Uterus (tissue), 4 donors: ENCODE measurements around the gene KCNMB2. TPM values are rescaled to one million over a fixed set of nuclear protein-coding genes. Genes with fewer than 3 reads are reported as not detected.

ENCODE experiments used
- DNase-seq, 2 donors: peaks; one replicate each; pipeline ENCODE4 v3.0.0-alpha.2; 2019 to 2020
- H3K27ac ChIP-seq, 2 donors: fragments of 200-600 bp; sonication (generic); 1 replicate in 1 of 2; 2 replicates in 1 of 2; pipeline ENCODE4 v1.5.1; 2016 to 2018
- H3K27me3 ChIP-seq, 2 donors: fragments of 200-600 bp; sonication (generic); one replicate each; pipeline ENCODE4 v1.5.1; 2018 to 2019; ENCODE audit warnings: control low read depth in 1 of 2
- H3K36me3 ChIP-seq, 2 donors: fragments of 200-600 bp; sonication (generic); one replicate each; pipeline ENCODE4 v1.5.1; 2019; ENCODE audit warnings: control low read depth in 1 of 2
- H3K4me1 ChIP-seq, 2 donors: fragments of 200-600 bp; sonication (generic); one replicate each; pipeline ENCODE4 v1.5.1; 2018 to 2019; ENCODE audit warnings: control low read depth in 1 of 2
- H3K4me3 ChIP-seq, 2 donors: fragments of 200-600 bp; sonication (generic); 1 replicate in 1 of 2; 2 replicates in 1 of 2; pipeline ENCODE4 v1.5.1; 2018 to 2019; ENCODE audit warnings: mild to moderate bottlenecking in 1 of 2
- H3K9me3 ChIP-seq, 2 donors: fragments of 200-600 bp; sonication (generic); one replicate each; pipeline ENCODE4 v1.5.1; 2019; ENCODE audit warnings: control low read depth in 1 of 2
- POLR2A ChIP-seq, 2 donors: fragments of 450-650 bp; IDR thresholded peaks; one replicate each; pipeline ENCODE4 v1.6.1; 2016; ENCODE audit warnings: antibody characterized with exemption in 2 of 2, mild to moderate bottlenecking in 1 of 2, moderate library complexity in 1 of 2
- intact Hi-C: fragments of 100-400 bp; cut with DNase I; formaldehyde crosslinking; loops from one replicate; pipeline ENCODE4 v1.15.1; 2023; ENCODE audit warnings: low total_unique reads
- total RNA-seq, 4 donors: library from RNA; depleted of rRNA in 3 of 4; stranded (reverse); fragments of >200 nt in 3 of 4; gene quantifications; one replicate each; pipeline versions ENCODE4 v1.1.0 to v1.2.4, GENCODE V29; 2014 to 2023
- TF ChIP-seq, protein P1 (sequence below), 4 experiments: fragments of 200-600 bp in 2 of 4; fragments of 450-650 bp in 2 of 4; sonication (generic) in 2 of 4; IDR thresholded peaks; one replicate each; pipeline ENCODE4 v1.5.1; 2016 to 2019; ENCODE audit warnings: antibody characterized with exemption in 4 of 4, mild to moderate bottlenecking in 2 of 4, moderate library complexity in 1 of 4
- donor health status: DM: yes; HTN: yes; CAD: no.

The KCNMB2 gene
- total RNA-seq, 4 donors from 2014 or later: 0.29 to 12.7 (median 1.4) TPM

DNA sequence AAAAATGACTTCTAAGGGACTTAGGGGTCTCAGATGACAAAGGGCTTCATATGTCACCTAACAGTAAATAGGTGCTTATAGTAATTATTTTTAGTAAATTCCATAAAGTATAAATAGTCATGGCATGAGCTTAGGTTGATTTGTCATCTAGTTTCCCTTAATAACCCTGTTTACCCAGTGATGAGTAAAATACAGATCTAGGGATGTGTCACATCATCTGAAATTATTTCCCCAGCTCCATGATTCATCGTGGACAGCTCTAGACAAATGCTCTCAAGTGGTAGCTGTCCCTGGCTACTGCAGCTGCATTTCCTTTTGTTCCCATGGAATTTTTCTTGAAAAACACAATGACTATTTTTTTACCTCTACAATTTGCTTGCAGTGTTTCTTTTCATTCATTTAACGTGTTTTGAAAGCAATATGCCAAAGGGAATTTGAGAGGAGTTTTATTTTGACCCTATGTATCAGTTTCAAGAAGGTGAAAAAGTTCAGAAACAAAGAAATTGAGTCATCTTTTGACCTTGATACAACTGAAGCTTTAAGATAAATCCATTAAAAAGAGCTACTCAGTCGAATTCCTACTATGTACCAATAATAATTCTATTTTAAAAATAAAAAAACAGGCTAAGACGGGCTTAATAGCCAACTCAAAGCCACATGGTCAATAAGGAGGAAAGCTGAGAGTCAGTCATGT lies 241.6 kb downstream of the KCNMB2 start:
- no peaks in the 10 kb centered on the region for H3K9me3 ChIP-seq
- H3K4me3 ChIP-seq: no peak overlapping the region
- no peak for TF ChIP-seq POLR2A (IDR thresholded peaks at IDR 0.05)
- TF ChIP-seq, protein P1, sequence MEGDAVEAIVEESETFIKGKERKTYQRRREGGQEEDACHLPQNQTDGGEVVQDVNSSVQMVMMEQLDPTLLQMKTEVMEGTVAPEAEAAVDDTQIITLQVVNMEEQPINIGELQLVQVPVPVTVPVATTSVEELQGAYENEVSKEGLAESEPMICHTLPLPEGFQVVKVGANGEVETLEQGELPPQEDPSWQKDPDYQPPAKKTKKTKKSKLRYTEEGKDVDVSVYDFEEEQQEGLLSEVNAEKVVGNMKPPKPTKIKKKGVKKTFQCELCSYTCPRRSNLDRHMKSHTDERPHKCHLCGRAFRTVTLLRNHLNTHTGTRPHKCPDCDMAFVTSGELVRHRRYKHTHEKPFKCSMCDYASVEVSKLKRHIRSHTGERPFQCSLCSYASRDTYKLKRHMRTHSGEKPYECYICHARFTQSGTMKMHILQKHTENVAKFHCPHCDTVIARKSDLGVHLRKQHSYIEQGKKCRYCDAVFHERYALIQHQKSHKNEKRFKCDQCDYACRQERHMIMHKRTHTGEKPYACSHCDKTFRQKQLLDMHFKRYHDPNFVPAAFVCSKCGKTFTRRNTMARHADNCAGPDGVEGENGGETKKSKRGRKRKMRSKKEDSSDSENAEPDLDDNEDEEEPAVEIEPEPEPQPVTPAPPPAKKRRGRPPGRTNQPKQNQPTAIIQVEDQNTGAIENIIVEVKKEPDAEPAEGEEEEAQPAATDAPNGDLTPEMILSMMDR (IDR thresholded peaks at IDR 0.05): no peak
- no peak for DNase-seq
- no peak overlapping the region for H3K27ac ChIP-seq
- intact Hi-C loops: no loop called here
- no peaks in the 10 kb centered on the region for H3K4me1 ChIP-seq
- H3K27me3 ChIP-seq: no peaks in the 10 kb centered on the region
- no peaks in the 10 kb centered on the region for H3K36me3 ChIP-seq

DNA sequence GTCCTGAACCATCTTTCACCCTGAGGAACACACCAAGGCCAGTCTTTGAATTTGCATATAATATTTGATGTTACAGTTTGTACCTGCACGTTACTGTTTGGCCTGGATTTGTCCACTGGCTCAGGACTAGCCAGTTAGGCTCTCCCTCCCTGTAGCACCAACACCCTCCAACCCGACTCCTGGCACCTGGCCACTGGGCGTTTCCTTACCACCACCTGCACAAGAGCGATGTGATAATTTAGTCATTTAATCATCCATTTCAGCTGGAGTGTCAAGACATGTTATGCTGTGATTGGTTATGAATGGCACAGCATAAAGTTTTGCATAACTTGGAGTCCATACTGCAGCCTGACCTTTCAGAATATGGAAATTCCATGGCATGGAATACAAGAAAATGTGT lies 242.4 kb downstream of the KCNMB2 start:
- H3K4me3 ChIP-seq: no peak overlapping the region
- H3K9me3 ChIP-seq: no peaks in the 10 kb centered on the region
- no peak for TF ChIP-seq POLR2A (IDR thresholded peaks at IDR 0.05)
- TF ChIP-seq, protein P1 (IDR thresholded peaks at IDR 0.05): no peak
- H3K36me3 ChIP-seq: no peaks in the 10 kb centered on the region
- no peaks in the 10 kb centered on the region for H3K27me3 ChIP-seq
- H3K4me1 ChIP-seq: no peaks in the 10 kb centered on the region
- DNase-seq: no peak
- H3K27ac ChIP-seq: no peak overlapping the region
- intact Hi-C loops: no loop called here

DNA sequence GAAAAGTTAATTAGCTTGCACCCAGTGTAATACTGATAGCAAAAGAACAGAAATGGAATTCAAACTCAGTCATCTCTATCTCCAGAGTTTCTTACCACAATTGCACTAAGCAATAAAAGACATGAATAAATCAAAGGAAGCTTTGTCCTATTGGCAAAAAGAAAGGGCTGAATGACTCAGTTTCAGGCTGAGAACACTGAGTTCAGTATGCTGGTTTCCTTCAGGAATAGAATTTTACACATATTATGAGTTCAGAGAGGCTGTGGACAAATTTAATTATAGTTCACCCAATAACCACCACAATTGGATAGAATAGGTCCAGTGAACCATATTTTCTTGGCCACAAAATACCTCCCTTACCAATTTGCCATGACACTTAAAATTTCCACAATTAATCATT lies 249.7 kb downstream of the KCNMB2 start:
- Histone ChIP-seq H3K4me3 (no peak overlapping the region), H3K9me3 (no peaks in the 10 kb centered on the region), H3K27me3 (no peaks in the 10 kb centered on the region), H3K4me1 (no peaks in the 10 kb centered on the region), H3K36me3 (no peaks in the 10 kb centered on the region), H3K27ac (no peak overlapping the region)
- TF ChIP-seq, protein P1 (IDR thresholded peaks at IDR 0.05): no peak
- no peak for TF ChIP-seq POLR2A (IDR thresholded peaks at IDR 0.05)
- no peak for DNase-seq
- intact Hi-C loops: no loop called here

- no peak overlapping the region for H3K27ac ChIP-seq
- no peaks in the 10 kb centered on the region for H3K27me3 ChIP-seq
- H3K4me3 ChIP-seq: no peak overlapping the region
- TF ChIP-seq, protein P1 (IDR thresholded peaks at IDR 0.05): no peak
- TF ChIP-seq POLR2A (IDR thresholded peaks at IDR 0.05): no peak
- DNase-seq: no peak
- no peaks in the 10 kb centered on the region for H3K9me3 ChIP-seq
- no peaks in the 10 kb centered on the region for H3K4me1 ChIP-seq
- intact Hi-C loops: no loop called here
- no peaks in the 10 kb centered on the region for H3K36me3 ChIP-seq
Measured at GRCh38 chr3:178787960-178788359, 251.7 kb downstream of the KCNMB2 start.

- Histone ChIP-seq H3K36me3 (no peaks in the 10 kb centered on the region), H3K4me1 (no peaks in the 10 kb centered on the region), H3K27ac (no peak overlapping the region), H3K4me3 (no peak overlapping the region), H3K27me3 (no peaks in the 10 kb centered on the region), H3K9me3 (peaks cover 0 to 3% of the 10 kb centered on the region in 2 donors)
- no peak for DNase-seq
- TF ChIP-seq POLR2A (IDR thresholded peaks at IDR 0.05): no peak
- TF ChIP-seq, protein P1 (IDR thresholded peaks at IDR 0.05): no peak
- intact Hi-C loops: no loop called here
Measured at GRCh38 chr3:178794711-178795110, 258.5 kb downstream of the KCNMB2 start.
